MM.1S (cell line): Measurements from ENCODE around the gene CXorf58.
A peak's percentile ranks its signal among the peaks of the same experiment; 100 is the strongest.
"Not testable (repeated sequence)": the region's sequence is repeated elsewhere in the genome, so short reads cannot be mapped to it uniquely, and the experiment has no call there.

Experiments
- DNase-seq: peaks from one replicate; pipeline ENCODE4 v3.0.0-alpha.2; 2015
- H2AFZ ChIP-seq: fragments of 300-600 bp; sonication (generic); 2 replicates; pipeline ENCODE4 v1.6.0; 2016; ENCODE audit warnings: antibody characterized with exemption, low read length
- H3F3A ChIP-seq: fragments of 300-600 bp; sonication (generic); 2 replicates; pipeline ENCODE4 v1.6.1; 2016; ENCODE audit warnings: mild to moderate bottlenecking, antibody characterized with exemption, low read length, moderate library complexity, mixed read lengths; ENCODE audit not compliant: insufficient read depth
- H3K27ac ChIP-seq: fragments of 300-600 bp; sonication (generic); 2 replicates; pipeline ENCODE4 v1.5.1; 2016; ENCODE audit warnings: mild to moderate bottlenecking, low read length
- H3K27me3 ChIP-seq: fragments of 300-600 bp; sonication (generic); replicated peaks from 2 replicates; pipeline ENCODE4 v1.6.0; 2016; ENCODE audit warnings: low read length; ENCODE audit not compliant: insufficient read depth
- H3K36me3 ChIP-seq: fragments of 300-600 bp; sonication (generic); replicated peaks from 2 replicates; pipeline ENCODE4 v1.6.1; 2016; ENCODE audit warnings: mild to moderate bottlenecking, low read length, mixed read lengths; ENCODE audit not compliant: insufficient read depth
- H3K4me1 ChIP-seq: fragments of 300-600 bp; sonication (generic); 2 replicates; pipeline ENCODE4 v1.6.1; 2016; ENCODE audit warnings: low read length, mixed read lengths
- H3K4me2 ChIP-seq: fragments of 300-600 bp; sonication (generic); 2 replicates; pipeline ENCODE4 v1.6.0; 2016; ENCODE audit warnings: low read depth, low read length
- H3K4me3 ChIP-seq: fragments of 300-600 bp; sonication (generic); 2 replicates; pipeline ENCODE4 v1.5.1; 2016; ENCODE audit warnings: low read length, mixed read lengths
- H3K79me2 ChIP-seq: fragments of 300-600 bp; sonication (generic); 2 replicates; pipeline ENCODE4 v1.6.1; 2016; ENCODE audit warnings: mixed run types, low read length, mixed read lengths
- H3K9ac ChIP-seq: fragments of 300-600 bp; sonication (generic); 2 replicates; pipeline ENCODE4 v1.6.1; 2016; ENCODE audit warnings: low read length, mixed read lengths
- H3K9me2 ChIP-seq: fragments of 300-600 bp; sonication (generic); replicated peaks from 2 replicates; pipeline ENCODE4 v1.6.1; 2016; ENCODE audit warnings: mild to moderate bottlenecking, low read length, mixed read lengths; ENCODE audit not compliant: insufficient read depth
- H3K9me3 ChIP-seq: fragments of 300-600 bp; sonication (generic); replicated peaks from 2 replicates; pipeline ENCODE4 v1.6.1; 2016; ENCODE audit warnings: mild to moderate bottlenecking, low read length, mixed read lengths; ENCODE audit not compliant: insufficient read depth
- H4K20me1 ChIP-seq: fragments of 300-600 bp; sonication (generic); 2 replicates; pipeline ENCODE4 v1.6.1; 2016; ENCODE audit warnings: mild to moderate bottlenecking, low read length, moderate library complexity, mixed read lengths; ENCODE audit not compliant: insufficient read depth
- CTCF ChIP-seq: fragments of 300-600 bp; sonication (generic); IDR thresholded peaks from 2 replicates; pipeline ENCODE4 v1.5.1; 2016; ENCODE audit warnings: antibody characterized with exemption, low read length, mixed read lengths
- EZH2 ChIP-seq: fragments of 300-600 bp; sonication (generic); optimal IDR thresholded peaks from 2 replicates; pipeline ENCODE3; 2017; ENCODE audit warnings: low read depth, mild to moderate bottlenecking, antibody characterized with exemption, low read length, mixed read lengths
- EZH2phosphoT487 ChIP-seq: fragments of 300-600 bp; sonication (generic); IDR thresholded peaks from 2 replicates; pipeline ENCODE4 v1.6.1; 2018; ENCODE audit warnings: antibody characterized with exemption, low read length

The CXorf58 gene

GRCh38 chrX:23907498-23908218 is at the start of gene CXorf58, which contains the start of gene APOO:
Gene CXorf58 (plus strand): TSS chrX:23908006. CDS start chrX:23910303, 2,297 bp downstream.
Gene APOO (minus strand): TSS chrX:23907938. CDS start chrX:23907702, 236 bp downstream.
- Histone ChIP-seq H3K4me1 (peaks cover 9% of the 10 kb centered on the region; the same call in 1 of the 2 replicates), H3K9me3 (no peaks in the 10 kb centered on the region), H2AFZ (peak within 1 kb of the TSS; percentile 80), H3K79me2 (peaks cover 12% of the 10 kb centered on the region), H3F3A (0 out of 2 replicates have a peak, but pooled peaks cover 3% of the 10 kb centered on the region), H4K20me1 (no peaks in the 10 kb centered on the region), H3K9me2 (no peaks in the 10 kb centered on the region), H3K36me3 (no peaks in the 10 kb centered on the region), H3K4me3 (peak within 1 kb of the TSS; percentile 72), H3K4me2 (peak within 1 kb of the TSS; percentile 72), H3K27ac (peak within 1 kb of the TSS; percentile 95), H3K9ac (peak within 1 kb of the TSS; percentile 94), H3K27me3 (no peaks in the 10 kb centered on the region)
- TF ChIP-seq EZH2 (no peak), CTCF (peak; percentile 64), EZH2phosphoT487 (no peak)
- peak; percentile 92 for DNase-seq

- H3K9ac ChIP-seq, H3K4me3 ChIP-seq, DNase-seq, H2AFZ ChIP-seq, H3F3A ChIP-seq, H3K9me2 ChIP-seq, H3K4me1 ChIP-seq, H3K9me3 ChIP-seq, H4K20me1 ChIP-seq, H3K79me2 ChIP-seq, H3K27me3 ChIP-seq, H3K36me3 ChIP-seq, H3K4me2 ChIP-seq, H3K27ac ChIP-seq: not testable (repeated sequence)
These were observed 48.6 kb upstream of the CXorf58 start for GRCh38 chrX:23859238-23859637.

GRCh38 chrX:23861215-23861896 is 46.5 kb upstream of the CXorf58 start:
- no peak overlapping the region for H2AFZ ChIP-seq
- H3K4me1 ChIP-seq: no peaks in the 10 kb centered on the region
- H3F3A ChIP-seq: no peaks in the 10 kb centered on the region
- DNase-seq: no peak
- no peaks in the 10 kb centered on the region for H3K79me2 ChIP-seq
- TF ChIP-seq EZH2phosphoT487: no peak
- no peak for TF ChIP-seq EZH2
- no peak for TF ChIP-seq CTCF
- H3K4me2 ChIP-seq: no peak overlapping the region
- no peak overlapping the region for H3K27ac ChIP-seq
- no peak overlapping the region for H3K9ac ChIP-seq
- H3K4me3 ChIP-seq: no peak overlapping the region
- H3K27me3 ChIP-seq: no peaks in the 10 kb centered on the region
- H3K9me3 ChIP-seq: no peaks in the 10 kb centered on the region
- no peaks in the 10 kb centered on the region for H3K9me2 ChIP-seq
- H4K20me1 ChIP-seq: no peaks in the 10 kb centered on the region
- H3K36me3 ChIP-seq: no peaks in the 10 kb centered on the region

GRCh38 chrX:23861952-23862351 is 45.9 kb upstream of the CXorf58 start:
- not testable (repeated sequence) for H3K9me3 ChIP-seq, H3K4me3 ChIP-seq, H3K4me2 ChIP-seq, H3K9me2 ChIP-seq, H3K27ac ChIP-seq, H4K20me1 ChIP-seq, H3K27me3 ChIP-seq, H3K79me2 ChIP-seq, H3K4me1 ChIP-seq, DNase-seq, H3K36me3 ChIP-seq, H3K9ac ChIP-seq, H3F3A ChIP-seq, H2AFZ ChIP-seq
